K562 (cell line): Measurements from ENCODE around the gene PEX7. TPM values are rescaled to one million over a fixed set of nuclear protein-coding genes. Genes with fewer than 3 reads are reported as not detected.

Experiments
- BCL6 ChIP-seq: fragments of 250-450 bp; sonication (Bioruptor Pico); IDR thresholded peaks from 2 replicates; pipeline ENCODE4 v1.4.0; 2020
- CBX3 ChIP-seq, 2 experiments: IDR thresholded peaks; 1 replicate in 1 of 2; 2 replicates in 1 of 2; pipeline ENCODE4 v1.6.1; 2012; ENCODE audit warnings: inconsistent platforms in 2 of 2, low read length in 2 of 2, borderline replicate concordance in 1 of 2, control low read depth in 1 of 2
- CBX5 ChIP-seq: IDR thresholded peaks from 2 replicates; pipeline ENCODE4 v1.6.1; 2014; ENCODE audit warnings: low read depth, borderline replicate concordance
- CLOCK ChIP-seq: fragments of 250-450 bp; sonication (Bioruptor Pico); IDR thresholded peaks from 2 replicates; pipeline ENCODE4 v1.4.0; 2020; ENCODE audit warnings: mild to moderate bottlenecking, moderate library complexity, borderline replicate concordance
- CREB5 ChIP-seq: fragments of 250-450 bp; sonication (Bioruptor Pico); IDR thresholded peaks from 2 replicates; pipeline ENCODE4 v1.5.0; 2020; ENCODE audit warnings: mild to moderate bottlenecking
- ESRRA ChIP-seq: fragments of 450-650 bp; IDR thresholded peaks from 2 replicates; pipeline ENCODE4 v1.6.1; 2014; ENCODE audit warnings: low read depth, mild to moderate bottlenecking, moderate library complexity, borderline replicate concordance
- GABPB1 ChIP-seq: sonication (generic); formaldehyde crosslinking; IDR thresholded peaks from 2 replicates; pipeline ENCODE4 v1.8.0; 2022; ENCODE audit warnings: mild to moderate bottlenecking, missing genetic modification reagents
- HMGN3 ChIP-seq: IDR thresholded peaks from 2 replicates; pipeline ENCODE4 v1.6.1; 2011; ENCODE audit warnings: borderline replicate concordance, low read depth, mild to moderate bottlenecking, mixed read lengths, low read length; ENCODE audit not compliant: insufficient read length; ENCODE audit errors: extremely low read depth
- ILF3 ChIP-seq: fragments of 450-650 bp; IDR thresholded peaks from 2 replicates; pipeline ENCODE4 v1.6.1; 2018; ENCODE audit warnings: antibody characterized with exemption, mild to moderate bottlenecking, moderate library complexity, borderline replicate concordance
- L3MBTL2 ChIP-seq: fragments of 450-650 bp; IDR thresholded peaks from 2 replicates; pipeline ENCODE4 v1.6.1; 2016; ENCODE audit warnings: mild to moderate bottlenecking, moderate library complexity
- MAFK ChIP-seq: IDR thresholded peaks from 2 replicates; pipeline ENCODE4 v1.6.1; 2011; ENCODE audit warnings: low read length, improper control_type of control experiment
- POLR2B ChIP-seq: fragments of 450-650 bp; IDR thresholded peaks from 2 replicates; pipeline ENCODE4 v1.6.1; 2018; ENCODE audit warnings: low read depth; ENCODE audit not compliant: partially characterized antibody
- RBFOX2 ChIP-seq: fragments of 200-400 bp; formaldehyde crosslinking; IDR thresholded peaks from 2 replicates; pipeline ENCODE4 v1.6.1; 2017; ENCODE audit warnings: low read depth, mild to moderate bottlenecking, low read length, moderate library complexity
- RHOXF2B ChIP-seq: fragments of 250-450 bp; sonication (Bioruptor Pico); conservative IDR thresholded peaks from 2 replicates; pipeline ENCODE4 v1.5.1; 2021
- TAF1 ChIP-seq: IDR thresholded peaks from 2 replicates; pipeline ENCODE4 v1.6.1; 2011; ENCODE audit warnings: mild to moderate bottlenecking, low read length, moderate library complexity; ENCODE audit not compliant: insufficient read depth, control insufficient read depth, severe bottlenecking; ENCODE audit errors: extremely low read depth
- ZC3H11A ChIP-seq: IDR thresholded peaks from 2 replicates; pipeline ENCODE4 v1.6.1; 2012; ENCODE audit warnings: low read depth, low read length, improper control_type of control experiment
- ZC3H4 ChIP-seq: sonication (generic); formaldehyde crosslinking; IDR thresholded peaks from 2 replicates; pipeline ENCODE4 v1.9.0; 2021; ENCODE audit warnings: missing genetic modification reagents, borderline replicate concordance
- ZNF212 ChIP-seq: fragments of 450-650 bp; formaldehyde crosslinking; IDR thresholded peaks from 2 replicates; pipeline ENCODE4 v1.4.0; 2020; ENCODE audit warnings: mild to moderate bottlenecking
- ZNF347 ChIP-seq: fragments of 450-650 bp; formaldehyde crosslinking; IDR thresholded peaks from 2 replicates; pipeline ENCODE4 v1.4.0; 2020; ENCODE audit warnings: low read depth, mild to moderate bottlenecking, moderate library complexity
- ZNF395 ChIP-seq: fragments of 200-800 bp; sonication (Bioruptor generic); IDR thresholded peaks from 2 replicates; pipeline ENCODE4 v1.6.1; 2017; ENCODE audit warnings: missing genetic modification characterization, missing compliant biosample characterization
- ZNF507 ChIP-seq: conservative IDR thresholded peaks from 2 replicates; pipeline ENCODE4 v1.6.1; 2017; ENCODE audit warnings: missing genetic modification characterization, missing compliant biosample characterization
- ZNF512 ChIP-seq: IDR thresholded peaks from 2 replicates; pipeline ENCODE4 v1.6.1; 2016; ENCODE audit warnings: missing genetic modification characterization, missing compliant biosample characterization
- ZSCAN29 ChIP-seq: fragments of 450-650 bp; IDR thresholded peaks from 2 replicates; pipeline ENCODE4 v1.6.1; 2017
- polyA plus RNA-seq, 8 experiments: library from polyadenylated mRNA; depleted of rRNA in 4 of 8; stranded (reverse) in 5 of 8; unstranded in 3 of 8; fragments of >200 nt; fragmentation: Nextera tagmentation in 2 of 8; fragmentation: Illumina TruSeq in 1 of 8; extraction: Ambion mirVana in 2 of 8; extraction: Trizol in 1 of 8; gene quantifications; 2 replicates each; pipeline versions ENCODE4 v1.2.1 to v1.2.3, GENCODE V29; 2011 to 2014; ENCODE audit warnings: inconsistent platforms in 1 of 8, missing spikeins in 1 of 8
- total RNA-seq, 7 experiments: library from RNA; depleted of rRNA in 6 of 7; stranded (reverse); fragments of >200 nt in 6 of 7; fragmentation: Illumina TruSeq in 2 of 7; extraction: Trizol in 2 of 7; gene quantifications; 2 replicates each; pipeline versions ENCODE4 v1.2.1 to v1.2.3, GENCODE V29; 2011 to 2021; ENCODE audit warnings: low replicate concordance in 1 of 7

The PEX7 gene
- total and polyA plus RNA-seq, 9 of the 15 experiments (the other 6 are each of a cell fraction or from before 2014, with no cell fraction given), result 1.6 to 12.9 (median 9.1) TPM

- no peak for TF ChIP-seq CLOCK (CRISPR knock-in tag)
- TF ChIP-seq ZC3H11A, result no peak
- TF ChIP-seq HMGN3, result no peak
- TF ChIP-seq ZC3H4, result no peak
- no peak for TF ChIP-seq RBFOX2
- 0 out of 2 replicates have a peak, but pooled peaks have one; percentile 34 for TF ChIP-seq L3MBTL2
- no peak for TF ChIP-seq ESRRA
- TF ChIP-seq RHOXF2B (CRISPR knock-in tag), result no peak
- no peak for TF ChIP-seq CREB5 (CRISPR knock-in tag)
- no peak for TF ChIP-seq TAF1
- no peak for TF ChIP-seq POLR2B
- TF ChIP-seq ZSCAN29, result no peak
- no peak for TF ChIP-seq ZNF512 (tag)
- peak; percentile 77 for TF ChIP-seq MAFK
- no peak for TF ChIP-seq ILF3
- TF ChIP-seq CBX3 (IDR thresholded peaks at IDR 0.05; ENCODE audit: borderline replicate concordance in 1 of 2, low read length in 2 of 2), result no peak
- TF ChIP-seq GABPB1, result no peak
- no peak for TF ChIP-seq BCL6 (CRISPR knock-in tag)
- TF ChIP-seq CBX5, result no peak
- no peak for TF ChIP-seq ZNF507 (tag)
- no peak for TF ChIP-seq ZNF212 (CRISPR knock-in tag)
- no peak for TF ChIP-seq ZNF347 (CRISPR knock-in tag)
- TF ChIP-seq ZNF395 (CRISPR knock-in tag), result no peak
Measured at GRCh38 chr6:136901212-136901784, 78.9 kb downstream of the PEX7 start (continued).
